SK-N-DZ (cell line): ENCODE results near the gene RGS5.
A peak's percentile ranks its signal among the peaks of the same experiment; 100 is the strongest.

ENCODE experiments used
- DNase-seq: peaks from one replicate; pipeline ENCODE4 v3.0.0-alpha.2; 2015; ENCODE audit warnings: low spot score

The RGS5 gene

GRCh38 chr1:163182330-163182949 is 20.3 kb downstream of the RGS5 start:
- no peak for DNase-seq

GRCh38 chr1:163178628-163179027 is 24.1 kb downstream of the RGS5 start:
- no peak for DNase-seq

GRCh38 chr1:163176797-163177196 is 25.9 kb downstream of the RGS5 start:
- DNase-seq: no peak

GRCh38 chr1:163174524-163175437 is 27.9 kb downstream of the RGS5 start:
- DNase-seq: peak; percentile 68

GRCh38 chr1:163173121-163173520 is 29.6 kb downstream of the RGS5 start:
- no peak for DNase-seq

GRCh38 chr1:163172596-163172995 is 30.1 kb downstream of the RGS5 start:
- DNase-seq: no peak

GRCh38 chr1:163171826-163172225 is 30.9 kb downstream of the RGS5 start:
- DNase-seq: no peak

GRCh38 chr1:163170975-163171676 is 31.6 kb downstream of the RGS5 start:
- peak; percentile 50 for DNase-seq

GRCh38 chr1:163170331-163170730 is 32.4 kb downstream of the RGS5 start:
- no peak for DNase-seq

- DNase-seq: no peak
These were observed 33.2 kb downstream of the RGS5 start for GRCh38 chr1:163169553-163169952.

GRCh38 chr1:163168053-163168452 is 34.7 kb downstream of the RGS5 start:
- DNase-seq: no peak

GRCh38 chr1:163166886-163167555 is 35.7 kb downstream of the RGS5 start:
- no peak for DNase-seq

GRCh38 chr1:163165119-163165518 is 37.6 kb downstream of the RGS5 start:
- no peak for DNase-seq

- peak; percentile 51 for DNase-seq
These were observed 38.7 kb downstream of the RGS5 start for GRCh38 chr1:163163881-163164582.

- DNase-seq: no peak
These were observed 39.6 kb downstream of the RGS5 start for GRCh38 chr1:163163163-163163562.

GRCh38 chr1:163162381-163162914 is 40.3 kb downstream of the RGS5 start:
- no peak for DNase-seq

GRCh38 chr1:163161841-163162240 is 40.9 kb downstream of the RGS5 start:
- no peak for DNase-seq

- DNase-seq: no peak
These were observed 41.4 kb downstream of the RGS5 start for GRCh38 chr1:163161337-163161736.

GRCh38 chr1:163155606-163156005 is 47.1 kb downstream of the RGS5 start:
- DNase-seq: no peak

GRCh38 chr1:163148911-163149310 is 53.8 kb downstream of the RGS5 start:
- peak; percentile 75 for DNase-seq

- no peak for DNase-seq
These were observed 55.7 kb downstream of the RGS5 start for GRCh38 chr1:163147019-163147418.
